ENCODE data around the gene SPAG5. TPM values are rescaled to one million over a fixed set of nuclear protein-coding genes. Genes with fewer than 3 reads are reported as not detected.

Gene SPAG5
- total RNA-seq (2014; rRNA removed; shearing (Covaris generic)): 14.0 and 27.0 TPM in 2 replicates
- polyA plus RNA-seq (2016; fragmentation: Nextera tagmentation; extraction: Ambion mirVana): 20.5 TPM in 2 replicates

- Histone ChIP-seq H3K4me3 (peak within 1 kb of the TSS; percentile 88), H3K27me3 (replicated peaks; ENCODE audit: insufficient read depth) (no peaks in the 10 kb centered on the region), H3K9ac (peak within 1 kb of the TSS; percentile 93), H3K79me2 (ENCODE audit: insufficient read depth) (peaks cover 36% of the 10 kb centered on the region), H4K20me1 (ENCODE audit: insufficient read depth) (no peaks in the 10 kb centered on the region), H3F3A (ENCODE audit: insufficient read depth) (peaks cover 12% of the 10 kb centered on the region), H3K27ac (peak within 1 kb of the TSS; percentile 97), H3K9me2 (ENCODE audit: insufficient read depth) (no peaks in the 10 kb centered on the region), H3K4me1 (ENCODE audit: insufficient read depth) (no peaks in the 10 kb centered on the region), H2AFZ (peak within 1 kb of the TSS; percentile 88), H3K4me2 (ENCODE audit: unreplicated experiment) (peak within 1 kb of the TSS; percentile 87), H3K9me3 (ENCODE audit: low read depth) (no peaks in the 10 kb centered on the region), H3K36me3 (ENCODE audit: low read depth) (no peaks in the 10 kb centered on the region)
- peak; percentile 97 for DNase-seq
- WGBS, 2 experiments (ENCODE audit: low coverage in 1 of 2, low lambda C conversion rate in 2 of 2, missing lambda C conversion rate in 2 of 2): 0% methylated on average over 32 to 43 of the region's 44 CpGs
- no peak for TF ChIP-seq EZH2phosphoT487 (IDR thresholded peaks at IDR 0.05; ENCODE audit: insufficient read depth, low read depth)
- no peak for TF ChIP-seq EZH2 (IDR thresholded peaks at IDR 0.05; ENCODE audit: insufficient read depth, poor library complexity, severe bottlenecking)
- in situ Hi-C loops (cut with MboI): no loop called here
Measured at GRCh38 chr17:28598799-28599310, at the start of gene SPAG5. TSS of gene SPAG5 (minus strand) at chr17:28599025. CDS start at chr17:28598946, 79 bp downstream.

GRCh38 chr17:28646039-28646754 is 47.4 kb upstream of the SPAG5 start:
- Histone ChIP-seq H3K4me1 (ENCODE audit: insufficient read depth) (peaks cover 14% of the 10 kb centered on the region), H3K27me3 (replicated peaks; ENCODE audit: insufficient read depth) (no peaks in the 10 kb centered on the region), H3K9me2 (ENCODE audit: insufficient read depth) (no peaks in the 10 kb centered on the region), H3K36me3 (ENCODE audit: low read depth) (peaks cover 26% of the 10 kb centered on the region; the same call in 1 of the 2 replicates), H3K4me2 (ENCODE audit: unreplicated experiment) (peak overlapping the region; percentile 72), H3K4me3 (peak overlapping the region; percentile 77; the same call in 1 of the 2 replicates), H3K9ac (peak overlapping the region; percentile 79), H3K27ac (peak overlapping the region; percentile 66), H3F3A (ENCODE audit: insufficient read depth) (peaks cover 21% of the 10 kb centered on the region), H4K20me1 (ENCODE audit: insufficient read depth) (no peaks in the 10 kb centered on the region), H3K9me3 (ENCODE audit: low read depth) (no peaks in the 10 kb centered on the region), H3K79me2 (ENCODE audit: insufficient read depth) (peaks cover 60% of the 10 kb centered on the region), H2AFZ (peak overlapping the region; percentile 88)
- in situ Hi-C loops (cut with MboI): no loop called here
- 60 to 62% methylated on average over 12 of the region's 12 CpGs for WGBS, 2 experiments (ENCODE audit: low coverage in 1 of 2, low lambda C conversion rate in 2 of 2, missing lambda C conversion rate in 2 of 2)
- TF ChIP-seq EZH2 (IDR thresholded peaks at IDR 0.05; ENCODE audit: insufficient read depth, poor library complexity, severe bottlenecking): no peak
- no peak for TF ChIP-seq EZH2phosphoT487 (IDR thresholded peaks at IDR 0.05; ENCODE audit: insufficient read depth, low read depth)
- peak; percentile 4 for DNase-seq

GRCh38 chr17:28645576-28645939 is 46.7 kb upstream of the SPAG5 start:
- peak overlapping the region; percentile 77 for H3K4me3 ChIP-seq
- H3K9me3 ChIP-seq (ENCODE audit: low read depth): no peaks in the 10 kb centered on the region
- H3K4me2 ChIP-seq (ENCODE audit: unreplicated experiment): peak overlapping the region; percentile 72
- peak overlapping the region; percentile 79 for H3K9ac ChIP-seq
- in situ Hi-C loops (cut with MboI): no loop called here
- no peak for TF ChIP-seq EZH2 (IDR thresholded peaks at IDR 0.05; ENCODE audit: insufficient read depth, poor library complexity, severe bottlenecking)
- no peak for TF ChIP-seq EZH2phosphoT487 (IDR thresholded peaks at IDR 0.05; ENCODE audit: insufficient read depth, low read depth)
- peaks cover 21% of the 10 kb centered on the region for H3F3A ChIP-seq (ENCODE audit: insufficient read depth)
- no peak for DNase-seq
- H3K79me2 ChIP-seq (ENCODE audit: insufficient read depth): peaks cover 61% of the 10 kb centered on the region
- peak overlapping the region; percentile 66 for H3K27ac ChIP-seq
- peaks cover 31% of the 10 kb centered on the region for H3K36me3 ChIP-seq (ENCODE audit: low read depth)
- no peaks in the 10 kb centered on the region for H3K9me2 ChIP-seq (ENCODE audit: insufficient read depth)
- WGBS, 2 experiments (ENCODE audit: low coverage in 1 of 2, low lambda C conversion rate in 2 of 2, missing lambda C conversion rate in 2 of 2): 14 to 20% methylated on average over 8 of the region's 8 CpGs
- no peaks in the 10 kb centered on the region for H4K20me1 ChIP-seq (ENCODE audit: insufficient read depth)
- peak overlapping the region; percentile 71 for H2AFZ ChIP-seq
- peaks cover 14% of the 10 kb centered on the region for H3K4me1 ChIP-seq (ENCODE audit: insufficient read depth)
- H3K27me3 ChIP-seq (replicated peaks; ENCODE audit: insufficient read depth): no peaks in the 10 kb centered on the region

- in situ Hi-C loops (cut with MboI): no loop called here
- H3K4me2 ChIP-seq (ENCODE audit: unreplicated experiment): peak within 1 kb of the TSS; percentile 92
- 1 to 2% methylated on average over 42 to 87 of the region's 89 CpGs for WGBS, 2 experiments (ENCODE audit: low coverage in 1 of 2, low lambda C conversion rate in 2 of 2, missing lambda C conversion rate in 2 of 2)
- H3K27ac ChIP-seq: peak within 1 kb of the TSS; percentile 66
- H3K79me2 ChIP-seq (ENCODE audit: insufficient read depth): peaks cover 65% of the 10 kb centered on the region
- peak; percentile 99 for DNase-seq
- peaks cover 21% of the 10 kb centered on the region for H3F3A ChIP-seq (ENCODE audit: insufficient read depth)
- H3K36me3 ChIP-seq (ENCODE audit: low read depth): peaks cover 36% of the 10 kb centered on the region
- TF ChIP-seq EZH2 (IDR thresholded peaks at IDR 0.05; ENCODE audit: insufficient read depth, poor library complexity, severe bottlenecking) (no peak), EZH2phosphoT487 (IDR thresholded peaks at IDR 0.05; ENCODE audit: insufficient read depth, low read depth) (no peak)
- H3K27me3 ChIP-seq (replicated peaks; ENCODE audit: insufficient read depth): no peaks in the 10 kb centered on the region
- H3K9me2 ChIP-seq (ENCODE audit: insufficient read depth): no peaks in the 10 kb centered on the region
- no peaks in the 10 kb centered on the region for H4K20me1 ChIP-seq (ENCODE audit: insufficient read depth)
- H3K9me3 ChIP-seq (ENCODE audit: low read depth): no peaks in the 10 kb centered on the region
- peak within 1 kb of the TSS; percentile 81 for H2AFZ ChIP-seq
- peak within 1 kb of the TSS; percentile 79 for H3K9ac ChIP-seq
- peak within 1 kb of the TSS; percentile 77 for H3K4me3 ChIP-seq
- peaks cover 14% of the 10 kb centered on the region for H3K4me1 ChIP-seq (ENCODE audit: insufficient read depth)
Measured at GRCh38 chr17:28644787-28645575, 46.2 kb upstream of the SPAG5 start, which contains the start of gene BLTP2. TSS of gene BLTP2 (minus strand) at chr17:28645158. CDS start at chr17:28645056, 102 bp downstream.
